ENCODE results near the gene ISX.

ISX gene

DNA sequence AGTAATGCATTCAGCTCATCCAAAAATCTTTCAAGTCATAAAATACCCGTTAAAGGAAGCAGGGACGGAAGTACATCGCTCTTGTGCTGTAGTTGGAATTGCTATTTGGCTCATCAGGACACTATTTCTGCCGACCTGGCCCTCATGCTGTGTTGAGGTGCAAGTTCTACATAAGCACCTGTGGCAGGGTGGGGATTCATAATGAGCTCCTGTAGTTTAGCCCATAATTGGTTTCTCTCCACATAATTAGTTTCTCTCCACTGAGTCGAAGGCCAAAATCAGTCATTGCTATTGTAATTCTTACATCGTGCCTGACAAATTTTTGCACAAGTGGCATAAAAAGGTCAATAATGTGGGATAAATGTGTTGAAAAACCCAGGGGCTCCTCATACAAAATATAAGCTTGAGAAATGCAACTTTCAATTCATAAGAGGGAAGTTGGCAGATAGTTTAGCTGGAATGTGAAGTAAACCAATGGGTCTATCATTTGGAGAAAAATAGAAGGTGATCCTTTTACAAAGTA lies 14.9 kb upstream of the ISX start:
- H3K27ac ChIP-seq: no peak overlapping the region
- no peaks in the 10 kb centered on the region for H3K4me1 ChIP-seq
- no peak overlapping the region for H3K9ac ChIP-seq
- no peaks in the 10 kb centered on the region for H4K20me1 ChIP-seq
- H3K27me3 ChIP-seq: no peaks in the 10 kb centered on the region
- H3K4me2 ChIP-seq: no peak overlapping the region
- H3K4me3 ChIP-seq: no peak overlapping the region
- peaks cover 0 to 2% (median 0%) of the 10 kb centered on the region in 11 experiments; a peak in 1 of 22 replicates for H3K9me3 ChIP-seq (replicated peaks in 1 of 11)
- no peak for TF ChIP-seq Cebpa-rat (IDR thresholded peaks at IDR 0.05)
- no peaks in the 10 kb centered on the region for H3K36me3 ChIP-seq

DNA sequence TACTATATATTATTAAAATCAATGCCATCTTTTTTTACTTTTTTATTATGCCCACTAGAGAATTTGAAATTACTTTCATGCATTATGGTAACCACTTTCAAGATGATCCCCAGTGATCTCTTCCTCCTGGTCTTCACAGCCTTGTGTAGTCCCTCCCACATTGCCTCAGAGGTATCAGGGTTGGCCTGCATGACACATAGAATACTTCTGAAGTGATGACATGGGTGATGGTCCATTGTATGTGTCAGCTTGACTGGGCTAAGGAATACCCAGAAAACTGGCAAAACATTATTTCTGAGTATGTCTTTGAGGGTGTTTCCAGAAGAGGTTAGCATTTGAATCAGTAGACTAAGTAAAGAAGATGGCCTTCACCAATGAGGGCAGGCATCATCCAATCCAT lies 14.2 kb upstream of the ISX start:
- no peaks in the 10 kb centered on the region for H4K20me1 ChIP-seq
- no peak overlapping the region for H3K4me3 ChIP-seq
- H3K9me3 ChIP-seq (replicated peaks in 1 of 11): peaks cover 0 to 9% (median 0%) of the 10 kb centered on the region in 11 experiments; a peak in 6 of 22 replicates
- H3K36me3 ChIP-seq: no peaks in the 10 kb centered on the region
- no peaks in the 10 kb centered on the region for H3K27me3 ChIP-seq
- H3K4me2 ChIP-seq: no peak overlapping the region
- no peaks in the 10 kb centered on the region for H3K4me1 ChIP-seq
- H3K9ac ChIP-seq: no peak overlapping the region
- H3K27ac ChIP-seq: no peak overlapping the region
- no peak for TF ChIP-seq Cebpa-rat (IDR thresholded peaks at IDR 0.05)

DNA sequence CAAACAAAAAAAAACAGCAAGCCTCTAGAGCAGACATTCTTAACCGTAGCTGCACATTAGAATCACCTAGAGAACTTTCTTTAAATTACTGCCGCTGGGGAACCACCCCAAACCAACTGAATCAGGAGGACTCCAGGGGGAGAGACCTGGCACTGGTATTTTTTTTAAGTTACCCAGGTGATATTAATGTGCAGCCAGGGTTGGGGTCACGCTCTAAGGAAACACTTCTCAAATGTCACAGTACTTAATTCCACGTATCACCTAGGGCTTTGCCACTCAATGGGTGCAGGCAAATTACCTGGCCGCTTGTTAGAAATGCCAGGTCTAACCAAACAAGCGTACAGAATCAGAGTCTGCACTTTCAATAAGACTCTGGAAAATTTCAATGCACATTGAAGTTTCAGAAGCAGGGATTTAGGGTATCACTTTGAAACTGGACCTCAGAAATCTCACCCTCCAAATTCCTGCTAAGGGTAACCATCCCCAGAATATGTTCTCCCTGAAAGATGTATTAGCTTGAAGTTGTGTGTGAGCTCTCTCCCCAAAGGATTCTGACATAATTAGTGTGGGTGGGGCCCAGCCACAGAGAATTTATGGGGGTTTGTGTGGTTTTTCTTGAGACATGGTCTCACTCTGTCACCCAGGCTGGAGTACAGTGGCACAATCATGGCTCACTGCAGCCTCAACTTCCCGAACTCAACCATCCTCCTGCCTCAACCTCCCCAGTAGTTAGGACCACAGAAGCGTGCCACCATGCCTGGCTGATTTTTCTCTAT lies 12.7 kb upstream of the ISX start:
- H3K27ac ChIP-seq: no peak overlapping the region

DNA sequence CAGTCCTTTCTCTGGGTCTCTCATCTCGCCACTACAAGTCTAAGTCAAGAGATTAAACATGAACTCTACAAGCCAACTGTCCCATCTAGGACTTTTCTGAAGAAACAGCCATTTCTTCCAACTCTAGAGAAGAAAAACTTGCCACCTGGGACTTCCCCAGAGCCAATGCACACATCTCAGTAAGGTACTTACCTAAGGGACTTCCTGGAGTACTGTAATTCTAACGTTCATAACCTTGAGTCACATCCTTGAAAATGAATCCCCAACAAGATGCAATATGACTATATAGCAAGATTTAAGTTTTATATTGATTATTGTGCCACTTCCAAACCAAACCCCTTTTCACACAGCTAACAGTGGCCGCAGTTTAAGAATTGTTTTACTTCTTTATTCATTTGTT lies 11.9 kb upstream of the ISX start:
- Histone ChIP-seq H3K27ac (no peak overlapping the region), H3K27me3 (no peaks in the 10 kb centered on the region), H3K36me3 (no peaks in the 10 kb centered on the region), H4K20me1 (no peaks in the 10 kb centered on the region), H3K4me1 (no peaks in the 10 kb centered on the region), H3K9ac (no peak overlapping the region), H3K4me3 (no peak overlapping the region), H3K4me2 (no peak overlapping the region), H3K9me3 (replicated peaks in 1 of 11) (peaks cover 20 to 32% (median 22%) of the 10 kb centered on the region in 11 experiments)
- no peak for TF ChIP-seq Cebpa-rat (IDR thresholded peaks at IDR 0.05)

More for the DNA sequence above, 12.7 kb upstream of the ISX start:
- no peaks in the 10 kb centered on the region for H3K4me1 ChIP-seq
- no peaks in the 10 kb centered on the region for H3K36me3 ChIP-seq
- no peaks in the 10 kb centered on the region for H4K20me1 ChIP-seq
- no peak overlapping the region for H3K4me3 ChIP-seq
- no peaks in the 10 kb centered on the region for H3K27me3 ChIP-seq
- no peak overlapping the region for H3K4me2 ChIP-seq
- H3K9me3 ChIP-seq (replicated peaks in 1 of 11): peaks cover 13 to 24% (median 14%) of the 10 kb centered on the region in 11 experiments
- TF ChIP-seq Cebpa-rat (IDR thresholded peaks at IDR 0.05): no peak
- H3K9ac ChIP-seq: no peak overlapping the region

DNA sequence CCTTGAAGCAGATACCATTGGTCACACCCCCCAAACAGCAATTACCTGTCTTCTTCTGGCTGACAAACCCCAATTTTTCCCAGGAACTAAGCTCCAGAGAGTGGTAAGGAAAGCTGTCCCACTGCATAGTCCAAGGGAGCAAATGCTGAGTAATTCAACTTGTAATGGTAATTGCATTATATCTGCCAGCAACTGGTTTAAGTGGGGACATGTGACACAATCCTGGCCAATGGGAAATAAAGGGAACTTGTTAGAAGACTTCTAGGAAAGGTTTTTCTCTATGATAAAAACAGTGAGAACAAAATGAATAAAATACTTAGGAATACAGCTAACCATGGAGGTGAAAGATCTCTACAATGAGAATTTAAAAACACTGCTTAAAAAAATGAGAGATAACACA lies 9.5 kb upstream of the ISX start:
- H3K27me3 ChIP-seq: no peaks in the 10 kb centered on the region
- H3K36me3 ChIP-seq: no peaks in the 10 kb centered on the region
- H3K27ac ChIP-seq: no peak overlapping the region
- peaks cover 22 to 40% (median 28%) of the 10 kb centered on the region in 11 experiments for H3K9me3 ChIP-seq (replicated peaks in 1 of 11)
- no peaks in the 10 kb centered on the region for H4K20me1 ChIP-seq
- TF ChIP-seq Cebpa-rat (IDR thresholded peaks at IDR 0.05): no peak
- H3K4me2 ChIP-seq: no peak overlapping the region
- no peak overlapping the region for H3K4me3 ChIP-seq
- H3K4me1 ChIP-seq: no peaks in the 10 kb centered on the region
- H3K9ac ChIP-seq: no peak overlapping the region

DNA sequence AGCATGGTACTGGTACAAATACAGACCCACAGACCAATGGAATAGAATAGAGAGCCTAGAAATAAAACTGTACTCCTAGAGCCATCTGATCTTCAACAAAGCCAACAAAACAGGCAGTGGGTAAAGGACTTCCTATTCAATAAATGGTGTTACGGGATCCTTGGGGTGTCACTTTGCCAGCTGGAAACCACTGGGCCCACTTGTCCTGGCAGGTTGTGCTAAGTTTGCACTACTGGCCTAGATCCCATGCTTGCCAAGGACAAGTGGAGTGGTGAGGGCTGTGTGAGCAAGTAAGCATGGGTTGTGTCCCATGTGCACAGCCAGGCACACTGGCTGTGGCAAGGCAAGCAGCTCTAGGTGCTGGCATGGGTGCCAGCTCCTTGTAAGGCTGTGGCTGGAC lies 8.8 kb upstream of the ISX start:
- TF ChIP-seq Cebpa-rat (IDR thresholded peaks at IDR 0.05): no peak
- H3K9ac ChIP-seq: no peak overlapping the region
- H3K4me3 ChIP-seq: no peak overlapping the region
- H3K36me3 ChIP-seq: no peaks in the 10 kb centered on the region
- peaks cover 22 to 40% (median 28%) of the 10 kb centered on the region in 11 experiments for H3K9me3 ChIP-seq (replicated peaks in 1 of 11)
- H3K27ac ChIP-seq: no peak overlapping the region
- no peaks in the 10 kb centered on the region for H3K27me3 ChIP-seq
- H3K4me2 ChIP-seq: no peak overlapping the region
- H3K4me1 ChIP-seq: no peaks in the 10 kb centered on the region
- no peaks in the 10 kb centered on the region for H4K20me1 ChIP-seq

DNA sequence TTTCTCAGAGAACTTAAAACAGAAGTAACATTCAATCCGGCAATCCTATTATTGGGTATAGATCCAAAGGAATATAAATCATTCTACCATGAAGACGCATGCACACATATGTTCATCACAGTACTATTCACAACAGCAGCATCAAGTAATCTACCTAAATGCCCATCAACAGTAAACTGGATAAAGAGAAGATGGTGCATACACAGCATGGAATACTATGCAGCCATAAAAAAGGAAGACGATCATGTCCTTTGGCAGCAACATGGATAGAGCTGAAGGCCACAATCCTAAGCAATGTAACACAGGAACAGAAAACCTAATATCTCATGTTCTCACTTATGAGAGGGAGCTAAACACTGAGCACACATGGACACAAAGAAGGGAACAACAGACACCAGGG lies 6.3 kb upstream of the ISX start:
- Histone ChIP-seq H3K36me3 (no peaks in the 10 kb centered on the region), H3K4me2 (no peak overlapping the region), H3K27ac (no peak overlapping the region), H3K4me3 (no peak overlapping the region), H3K9ac (no peak overlapping the region), H3K9me3 (replicated peaks in 1 of 11) (peaks cover 22 to 40% (median 28%) of the 10 kb centered on the region in 11 experiments), H3K4me1 (peaks cover 0 to 3% (median 0%) of the 10 kb centered on the region in 10 experiments; a peak in 2 of 20 replicates), H3K27me3 (no peaks in the 10 kb centered on the region), H4K20me1 (no peaks in the 10 kb centered on the region)
- TF ChIP-seq Cebpa-rat (IDR thresholded peaks at IDR 0.05): no peak

DNA sequence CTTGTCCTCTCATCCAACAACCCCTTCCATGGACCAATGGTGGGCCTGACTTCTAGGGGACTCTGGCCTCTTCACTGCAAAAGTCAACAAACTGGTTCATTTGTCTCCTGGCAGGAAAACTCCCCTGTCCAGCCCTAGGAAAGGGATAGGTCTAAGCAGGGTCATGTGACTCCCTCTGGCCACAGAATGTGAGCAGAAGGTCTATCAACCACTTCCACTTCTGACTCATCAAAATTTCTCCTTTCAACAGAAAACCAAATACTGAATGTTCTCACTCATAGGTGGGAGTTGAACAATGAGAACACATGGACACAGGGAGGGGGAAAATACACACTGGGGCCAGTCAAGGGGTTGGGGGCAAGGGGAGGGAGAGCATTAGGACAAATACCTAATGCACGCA lies 1.3 kb upstream of the ISX start:
- Histone ChIP-seq H3K27ac (no peak overlapping the region), H3K4me2 (no peak overlapping the region)
- no peak for TF ChIP-seq Cebpa-rat (IDR thresholded peaks at IDR 0.05)

DNA sequence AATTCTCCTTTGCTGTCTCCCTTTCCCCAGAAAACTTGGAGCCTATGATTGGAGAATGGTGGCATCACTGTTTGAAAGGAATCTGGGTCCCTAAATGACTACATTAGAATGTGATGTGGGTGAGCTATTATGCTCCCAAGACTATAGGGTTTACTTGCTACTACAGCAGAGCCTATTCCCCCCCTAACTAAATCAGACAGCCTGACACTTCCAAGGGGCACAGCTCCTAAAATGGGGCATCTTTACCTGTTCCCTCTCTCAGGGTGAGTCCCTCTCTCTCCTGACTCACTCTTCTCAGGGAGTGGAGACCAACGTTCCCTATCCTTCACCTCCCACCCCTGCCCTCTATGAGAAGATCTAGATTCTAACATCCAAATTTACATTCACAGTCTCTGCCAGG lies 775 bp upstream of the ISX start:
- Histone ChIP-seq H3K9ac (no peak overlapping the region), H3K4me1 (peaks cover 0 to 7% (median 0%) of the 10 kb centered on the region in 10 experiments; a peak in 2 of 20 replicates), H3K4me2 (no peak overlapping the region), H4K20me1 (no peaks in the 10 kb centered on the region), H3K27me3 (no peaks in the 10 kb centered on the region), H3K9me3 (replicated peaks in 1 of 11) (peaks cover 0 to under 1% (median 0%) of the 10 kb centered on the region in 11 experiments; a peak in 1 of 22 replicates), H3K4me3 (no peak overlapping the region), H3K36me3 (no peaks in the 10 kb centered on the region), H3K27ac (no peak overlapping the region)
- TF ChIP-seq Cebpa-rat (IDR thresholded peaks at IDR 0.05): no peak

More for the DNA sequence above, 1.3 kb upstream of the ISX start:
- H3K9ac ChIP-seq: no peak overlapping the region
- H3K9me3 ChIP-seq (replicated peaks in 1 of 11): peaks cover 0 to 6% (median 3%) of the 10 kb centered on the region in 11 experiments; a peak in 11 of 22 replicates
- peaks cover 0 to 7% (median 0%) of the 10 kb centered on the region in 10 experiments; a peak in 2 of 20 replicates for H3K4me1 ChIP-seq
- no peaks in the 10 kb centered on the region for H3K36me3 ChIP-seq
- H4K20me1 ChIP-seq: no peaks in the 10 kb centered on the region
- no peaks in the 10 kb centered on the region for H3K27me3 ChIP-seq
- no peak overlapping the region for H3K4me3 ChIP-seq

DNA sequence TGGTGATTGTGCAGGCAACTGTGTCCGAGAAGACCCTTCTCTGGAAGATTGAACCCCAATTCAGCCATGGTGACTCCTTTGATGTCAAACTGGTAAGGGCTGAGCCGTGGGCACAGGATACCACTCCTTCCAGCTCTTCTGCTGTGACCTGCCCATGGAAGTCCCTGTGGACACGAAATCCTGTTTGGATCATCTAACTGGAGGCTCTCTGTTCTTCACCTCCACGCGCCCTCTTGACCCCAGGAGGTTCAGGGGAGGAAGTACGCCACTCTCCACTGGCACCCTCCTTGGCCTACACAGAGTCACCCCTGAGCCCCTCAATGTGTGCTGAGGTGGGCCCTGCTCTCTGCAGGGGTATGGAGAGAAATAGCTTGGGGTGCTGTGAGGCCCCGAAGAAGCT lies 810 bp downstream of the ISX start:
- no peaks in the 10 kb centered on the region for H3K27me3 ChIP-seq
- H3K9ac ChIP-seq: no peak overlapping the region
- no peaks in the 10 kb centered on the region for H3K36me3 ChIP-seq
- H3K27ac ChIP-seq: no peak overlapping the region
- H3K9me3 ChIP-seq (replicated peaks in 1 of 11): no peaks in the 10 kb centered on the region
- no peaks in the 10 kb centered on the region for H4K20me1 ChIP-seq
- no peak overlapping the region for H3K4me2 ChIP-seq
- no peak for TF ChIP-seq Cebpa-rat (IDR thresholded peaks at IDR 0.05)
- no peak overlapping the region for H3K4me3 ChIP-seq
- peaks cover 0 to 7% (median 0%) of the 10 kb centered on the region in 10 experiments; a peak in 2 of 20 replicates for H3K4me1 ChIP-seq
